ENCODE measurements around the gene CETP.

- TF ChIP-seq, protein P1, sequence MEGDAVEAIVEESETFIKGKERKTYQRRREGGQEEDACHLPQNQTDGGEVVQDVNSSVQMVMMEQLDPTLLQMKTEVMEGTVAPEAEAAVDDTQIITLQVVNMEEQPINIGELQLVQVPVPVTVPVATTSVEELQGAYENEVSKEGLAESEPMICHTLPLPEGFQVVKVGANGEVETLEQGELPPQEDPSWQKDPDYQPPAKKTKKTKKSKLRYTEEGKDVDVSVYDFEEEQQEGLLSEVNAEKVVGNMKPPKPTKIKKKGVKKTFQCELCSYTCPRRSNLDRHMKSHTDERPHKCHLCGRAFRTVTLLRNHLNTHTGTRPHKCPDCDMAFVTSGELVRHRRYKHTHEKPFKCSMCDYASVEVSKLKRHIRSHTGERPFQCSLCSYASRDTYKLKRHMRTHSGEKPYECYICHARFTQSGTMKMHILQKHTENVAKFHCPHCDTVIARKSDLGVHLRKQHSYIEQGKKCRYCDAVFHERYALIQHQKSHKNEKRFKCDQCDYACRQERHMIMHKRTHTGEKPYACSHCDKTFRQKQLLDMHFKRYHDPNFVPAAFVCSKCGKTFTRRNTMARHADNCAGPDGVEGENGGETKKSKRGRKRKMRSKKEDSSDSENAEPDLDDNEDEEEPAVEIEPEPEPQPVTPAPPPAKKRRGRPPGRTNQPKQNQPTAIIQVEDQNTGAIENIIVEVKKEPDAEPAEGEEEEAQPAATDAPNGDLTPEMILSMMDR (conservative IDR thresholded peaks at IDR 0.05 in 1 of 2, IDR thresholded peaks at IDR 0.05 in 1 of 2; ENCODE audit: extremely low read depth in 1 of 2, insufficient read depth in 1 of 2, low read depth in 1 of 2, low read length in 2 of 2): no peak
- TF ChIP-seq EZH2 (IDR thresholded peaks at IDR 0.05; ENCODE audit: borderline replicate concordance, low read length): no peak
Observed at GRCh38 chr16:56944954-56945839, 16.6 kb upstream of the CETP start.

All from mammary epithelial cell (primary cell).